Measurements from ENCODE around the gene SCRN1. TPM values are rescaled to one million over a fixed set of nuclear protein-coding genes. Genes with fewer than 3 reads are reported as not detected.

The SCRN1 gene
- total RNA-seq, 1 experiment from 2014 or later = 115 TPM

- H3K27me3 ChIP-seq (ENCODE audit: control insufficient read depth, insufficient read depth, low read length) = no peaks in the 10 kb centered on the region
- no peak for DNase-seq
- H3K4me3 ChIP-seq (ENCODE audit: insufficient read depth, low read depth, low read length) = no peak overlapping the region
- H3K36me3 ChIP-seq (replicated peaks; ENCODE audit: control insufficient read depth, insufficient read depth, low read length) = no peaks in the 10 kb centered on the region
Measured at GRCh38 chr7:29871787-29872398, 117.7 kb downstream of the SCRN1 start.

Other genes with a start within 250 kb of the SCRN1 start
- gene WIPF3, start 183.3 kb downstream of the SCRN1 start, total RNA-seq (2014; rRNA removed; shearing (Covaris generic)) = 1.4 and 2.5 TPM in 2 replicates
- gene FKBP14, start 36.9 kb upstream of the SCRN1 start, total RNA-seq (2014; rRNA removed; shearing (Covaris generic)) = 12.5 and 15.3 TPM in 2 replicates
- gene PLEKHA8, start 38.6 kb upstream of the SCRN1 start, total RNA-seq (2014; rRNA removed; shearing (Covaris generic)) = 29.2 and 31.3 TPM in 2 replicates
- gene MTURN, start 145.2 kb upstream of the SCRN1 start, total RNA-seq (2014; rRNA removed; shearing (Covaris generic)) = 1.1 and 2.3 TPM in 2 replicates

Measured in H7 (cell line).